Mammary epithelial cell (primary cell): Measurements from ENCODE around the gene COL13A1.

Experiments used
- EZH2 ChIP-seq: IDR thresholded peaks from 2 replicates; pipeline ENCODE4 v1.6.1; 2012; ENCODE audit warnings: low read length, inconsistent platforms, borderline replicate concordance
- TF ChIP-seq, protein P1 (sequence below), 2 donors: IDR thresholded peaks in 1 of 2; conservative IDR thresholded peaks in 1 of 2; 2 replicates each; pipeline ENCODE4 v1.5.1; 2011 to 2012; ENCODE audit warnings: inconsistent platforms in 2 of 2, low read length in 2 of 2, mild to moderate bottlenecking in 2 of 2, control low read depth in 1 of 2, low read depth in 1 of 2; ENCODE audit not compliant: insufficient read depth in 1 of 2; ENCODE audit errors: extremely low read depth in 1 of 2

- TF ChIP-seq, protein P1, sequence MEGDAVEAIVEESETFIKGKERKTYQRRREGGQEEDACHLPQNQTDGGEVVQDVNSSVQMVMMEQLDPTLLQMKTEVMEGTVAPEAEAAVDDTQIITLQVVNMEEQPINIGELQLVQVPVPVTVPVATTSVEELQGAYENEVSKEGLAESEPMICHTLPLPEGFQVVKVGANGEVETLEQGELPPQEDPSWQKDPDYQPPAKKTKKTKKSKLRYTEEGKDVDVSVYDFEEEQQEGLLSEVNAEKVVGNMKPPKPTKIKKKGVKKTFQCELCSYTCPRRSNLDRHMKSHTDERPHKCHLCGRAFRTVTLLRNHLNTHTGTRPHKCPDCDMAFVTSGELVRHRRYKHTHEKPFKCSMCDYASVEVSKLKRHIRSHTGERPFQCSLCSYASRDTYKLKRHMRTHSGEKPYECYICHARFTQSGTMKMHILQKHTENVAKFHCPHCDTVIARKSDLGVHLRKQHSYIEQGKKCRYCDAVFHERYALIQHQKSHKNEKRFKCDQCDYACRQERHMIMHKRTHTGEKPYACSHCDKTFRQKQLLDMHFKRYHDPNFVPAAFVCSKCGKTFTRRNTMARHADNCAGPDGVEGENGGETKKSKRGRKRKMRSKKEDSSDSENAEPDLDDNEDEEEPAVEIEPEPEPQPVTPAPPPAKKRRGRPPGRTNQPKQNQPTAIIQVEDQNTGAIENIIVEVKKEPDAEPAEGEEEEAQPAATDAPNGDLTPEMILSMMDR (conservative IDR thresholded peaks at IDR 0.05 in 1 of 2, IDR thresholded peaks at IDR 0.05 in 1 of 2; ENCODE audit: extremely low read depth in 1 of 2, insufficient read depth in 1 of 2, low read depth in 1 of 2, low read length in 2 of 2): no peak
- TF ChIP-seq EZH2: no peak
These were observed 35.4 kb upstream of the COL13A1 start for GRCh38 chr10:69766161-69766910.
